Measurements from ENCODE around the gene PLEKHH1.
"Not testable (repeated sequence)": the region's sequence is repeated elsewhere in the genome, so short reads cannot be mapped to it uniquely, and the experiment has no call there.

The PLEKHH1 gene

DNA sequence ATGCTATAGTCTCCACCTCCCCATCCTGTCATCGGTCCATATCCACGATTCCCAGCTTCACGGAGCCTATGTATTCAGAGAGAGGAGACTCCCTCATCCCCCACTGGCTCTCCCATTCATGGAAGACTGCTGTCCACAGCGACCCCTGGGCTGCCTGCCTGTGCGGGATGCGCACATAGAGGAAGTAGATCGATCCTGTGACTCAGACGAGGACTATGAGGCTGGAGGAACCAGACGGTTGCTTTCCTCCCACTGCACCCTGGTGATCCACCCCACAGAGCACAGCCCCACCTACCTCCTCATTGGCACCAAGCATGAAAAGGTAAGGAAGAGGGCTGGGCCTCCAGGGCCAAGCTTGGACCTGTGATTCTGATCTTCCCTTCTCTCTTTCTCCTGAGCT, 42.6 kb downstream of the PLEKHH1 start:
- DNase-seq (ENCODE audit: low read depth): no peak
- no peak overlapping the region for H3K4me3 ChIP-seq (ENCODE audit: low read depth, low read length)

DNA sequence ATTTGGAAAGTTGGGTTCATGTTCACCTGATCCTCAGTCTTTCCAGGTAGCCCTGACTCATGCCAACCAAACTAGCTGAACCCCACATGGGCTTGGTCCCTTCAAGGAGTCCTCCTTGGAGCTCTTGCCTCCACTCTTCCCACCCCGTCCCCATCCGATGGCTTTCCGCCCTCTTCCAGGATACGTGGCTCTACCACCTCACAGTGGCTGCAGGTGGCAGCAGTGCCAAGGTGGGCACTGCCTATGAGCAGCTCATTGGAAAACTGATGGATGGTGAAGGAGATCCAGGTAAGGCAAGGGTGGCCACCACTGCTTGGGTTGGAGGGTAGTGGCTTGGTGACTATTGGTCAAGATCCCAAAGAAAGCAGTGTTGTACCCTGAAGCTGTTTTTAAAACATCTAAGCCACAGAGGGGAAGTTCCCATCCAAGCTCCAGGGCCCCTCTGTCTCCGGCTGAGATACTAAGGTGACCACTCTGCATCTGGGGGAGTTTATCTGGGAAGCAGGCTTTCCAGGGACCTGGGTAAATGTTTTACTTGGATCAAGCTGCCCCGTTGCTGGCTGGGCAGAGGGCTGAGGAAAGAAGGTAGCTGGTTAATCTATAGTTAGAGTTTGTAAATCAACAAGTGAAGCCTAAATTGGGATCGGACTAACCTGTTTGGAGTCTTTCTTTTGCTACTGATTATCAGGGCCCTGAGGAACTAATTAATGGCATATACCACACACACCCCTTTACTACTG, 43.3 kb downstream of the PLEKHH1 start:
- H3K4me3 ChIP-seq (ENCODE audit: low read depth, low read length): no peak overlapping the region
- no peak for DNase-seq (ENCODE audit: low read depth)

DNA sequence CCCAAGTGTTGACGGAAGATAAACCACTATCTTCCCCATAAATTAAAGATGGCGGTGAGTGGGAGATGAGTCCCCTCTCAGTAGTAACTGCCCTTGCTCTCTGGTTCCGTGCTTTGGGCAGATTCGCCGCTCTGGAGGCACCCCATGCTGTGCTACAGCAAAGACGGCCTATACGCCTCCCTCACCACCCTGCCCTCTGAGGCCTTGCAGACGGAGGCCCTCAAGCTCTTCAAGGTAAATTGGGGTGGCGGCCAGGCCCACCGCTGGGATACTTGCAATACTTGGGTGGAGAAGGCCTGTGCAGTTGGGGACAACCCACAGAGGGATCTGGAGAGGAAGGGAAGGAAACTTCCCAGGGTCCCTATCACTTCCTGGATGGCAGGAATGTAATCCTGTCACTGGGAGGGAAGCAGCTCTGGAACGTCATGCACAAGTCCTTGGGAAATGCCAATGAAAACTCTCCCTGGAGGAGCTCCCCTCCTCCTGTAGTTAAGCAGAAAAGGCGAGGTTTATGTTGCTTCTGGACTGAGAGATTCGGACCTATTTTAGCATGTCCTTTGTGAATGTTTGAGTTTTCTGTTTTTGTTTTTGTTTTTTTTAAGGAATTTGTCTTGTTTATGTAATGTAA, 44.2 kb downstream of the PLEKHH1 start:
- no peak for DNase-seq (ENCODE audit: low read depth)
- no peak overlapping the region for H3K4me3 ChIP-seq (ENCODE audit: low read depth, low read length)

DNA sequence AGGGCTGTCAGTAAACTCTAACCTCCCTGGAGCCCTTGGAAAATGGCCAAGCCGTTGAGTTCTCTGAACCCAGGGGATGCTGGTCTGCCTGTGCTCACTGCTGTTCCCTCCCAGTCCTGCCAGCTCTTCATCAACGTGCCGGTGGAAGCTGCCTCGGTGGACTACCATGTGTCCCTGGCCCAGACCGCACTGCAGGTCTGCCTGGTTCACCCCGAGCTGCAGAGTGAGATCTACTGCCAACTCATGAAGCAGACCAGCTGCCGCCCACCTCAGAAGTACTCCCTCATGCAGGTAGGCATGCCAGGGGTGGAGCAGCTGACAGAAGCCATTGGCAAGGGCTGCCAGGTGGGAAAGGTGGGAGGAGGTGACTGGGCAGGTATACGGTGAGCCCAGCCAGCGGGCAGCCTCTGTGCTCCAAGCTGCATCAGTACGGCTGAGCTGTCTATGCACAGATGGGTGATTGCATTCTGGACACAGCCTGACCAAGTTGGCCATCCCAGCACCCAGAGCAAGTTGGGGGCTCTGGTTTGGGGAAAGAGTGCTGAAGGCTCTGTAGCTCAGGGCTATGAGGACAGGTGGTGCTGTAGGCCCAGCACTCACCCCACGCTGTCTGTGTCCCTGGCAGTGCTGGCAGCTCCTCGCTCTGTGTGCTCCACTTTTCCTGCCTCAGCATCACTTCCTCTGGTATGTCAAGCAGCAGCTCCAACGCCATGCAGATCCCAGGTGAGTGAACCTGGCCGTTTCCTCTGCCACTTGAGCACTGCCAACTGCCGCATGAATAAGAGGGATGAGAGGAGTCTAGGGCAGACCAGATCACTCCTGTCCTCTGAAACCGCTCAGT, 45.0 kb downstream of the PLEKHH1 start:
- DNase-seq (ENCODE audit: low read depth): no peak
- H3K4me3 ChIP-seq (ENCODE audit: low read depth, low read length): no peak overlapping the region

DNA sequence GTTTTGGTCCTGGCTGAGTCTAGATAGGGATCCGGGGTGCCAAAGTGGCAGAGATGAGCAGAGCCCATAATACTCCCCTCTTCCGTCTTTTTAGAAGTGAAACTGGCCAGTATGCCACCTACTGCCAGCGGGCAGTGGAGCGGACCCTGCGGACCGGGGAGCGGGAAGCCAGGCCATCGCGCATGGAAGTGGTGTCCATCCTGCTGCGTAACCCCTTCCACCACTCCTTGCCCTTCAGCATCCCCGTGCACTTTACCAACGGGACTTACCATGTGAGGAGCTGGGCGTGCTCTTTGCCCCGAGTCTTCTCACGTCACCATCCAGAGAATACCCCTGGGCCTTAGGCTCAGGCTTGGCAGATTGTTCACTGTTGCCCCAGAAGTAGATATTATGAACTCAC, 46.0 kb downstream of the PLEKHH1 start:
- H3K4me3 ChIP-seq (ENCODE audit: low read depth, low read length): no peak overlapping the region
- no peak for DNase-seq (ENCODE audit: low read depth)

DNA sequence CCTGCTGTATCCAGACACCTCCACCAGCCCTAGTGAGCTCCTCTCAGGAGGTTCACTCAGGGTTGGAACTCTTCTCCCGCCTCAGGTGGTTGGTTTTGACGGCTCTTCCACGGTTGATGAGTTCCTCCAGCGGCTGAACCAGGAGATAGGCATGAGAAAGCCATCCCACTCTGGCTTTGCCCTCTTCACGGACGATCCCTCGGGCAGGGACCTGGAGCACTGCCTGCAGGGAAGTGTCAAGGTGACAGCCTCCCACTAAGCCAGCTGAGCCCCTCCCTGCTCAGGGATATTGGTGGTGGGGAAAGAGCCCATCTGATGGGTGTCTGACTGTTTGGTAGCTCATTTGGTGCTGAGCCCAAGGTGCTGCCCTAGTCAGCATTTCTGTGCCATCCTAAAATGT, 46.5 kb downstream of the PLEKHH1 start:
- H3K4me3 ChIP-seq (ENCODE audit: low read depth, low read length): no peak overlapping the region
- DNase-seq (ENCODE audit: low read depth): no peak

- H3K4me3 ChIP-seq (ENCODE audit: low read depth, low read length): no peak overlapping the region
- DNase-seq (ENCODE audit: low read depth): no peak
These were observed 47.5 kb downstream of the PLEKHH1 start for GRCh38 chr14:67580336-67581171.

DNA sequence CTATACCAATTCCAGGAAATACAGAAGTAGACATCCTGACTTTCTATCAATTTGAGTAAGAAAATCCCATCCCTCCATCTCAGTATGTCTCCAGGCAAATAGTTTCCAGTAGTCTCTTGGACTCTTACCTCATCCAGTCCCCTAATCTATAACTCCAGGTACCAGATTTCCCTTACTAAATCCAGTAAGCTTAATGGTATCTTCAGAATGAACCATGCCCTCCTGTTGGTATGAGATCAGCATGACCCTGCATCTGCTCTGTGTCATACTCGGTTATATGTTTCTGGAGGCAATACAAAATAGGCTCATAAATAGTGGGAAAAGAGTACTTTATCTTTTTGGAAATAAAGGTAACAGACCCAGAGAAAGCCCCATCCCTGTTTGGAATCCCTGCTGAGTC, 48.6 kb downstream of the PLEKHH1 start:
- H3K4me3 ChIP-seq (ENCODE audit: low read depth, low read length): no peak overlapping the region
- no peak for DNase-seq (ENCODE audit: low read depth)

GRCh38 chr14:67582061-67582460, 49.0 kb downstream of the PLEKHH1 start:
- no peak overlapping the region for H3K4me3 ChIP-seq (ENCODE audit: low read depth, low read length)
- DNase-seq (ENCODE audit: low read depth): no peak

DNA sequence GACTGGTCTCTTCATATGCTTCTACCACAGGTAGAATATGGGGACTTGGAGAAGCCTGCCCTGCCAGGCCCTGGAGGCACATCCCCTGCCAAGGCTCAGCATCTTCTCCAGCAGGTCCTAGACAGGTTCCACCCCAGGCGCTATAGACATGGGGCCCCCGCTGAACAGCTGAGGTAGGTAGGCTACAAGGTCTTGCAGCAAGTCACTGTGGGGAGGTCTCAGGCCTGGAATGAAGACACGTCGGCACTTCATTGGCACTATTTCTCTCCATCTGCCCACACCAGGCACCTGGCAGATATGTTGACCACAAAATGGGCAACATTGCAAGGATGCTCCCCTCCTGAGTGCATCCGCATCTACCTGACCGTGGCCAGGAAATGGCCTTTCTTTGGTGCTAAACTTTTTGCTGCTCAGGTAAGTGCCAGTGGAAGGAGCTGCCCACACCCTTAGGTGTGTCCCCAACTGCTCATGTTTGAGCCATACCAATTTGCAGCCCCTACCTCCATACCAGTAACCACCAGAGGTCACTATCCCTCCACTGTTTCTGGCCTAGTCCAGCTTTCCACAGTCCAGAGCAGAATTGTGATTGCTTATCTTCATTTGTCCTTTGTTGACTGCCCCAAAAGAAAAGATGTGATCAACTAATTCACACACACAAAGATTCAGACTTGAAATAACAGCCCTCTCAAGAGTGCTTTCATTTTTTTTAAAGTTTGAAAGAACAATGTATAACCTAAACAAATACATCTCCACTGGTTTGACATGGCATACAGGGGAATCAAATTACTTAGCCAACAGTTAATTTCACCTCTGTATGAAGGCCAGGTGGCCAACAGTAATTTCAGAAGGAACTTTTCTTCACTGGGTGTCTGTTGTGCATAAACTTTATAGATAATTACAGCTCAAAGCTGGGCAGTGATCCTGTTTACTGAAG, 50.9 kb downstream of the PLEKHH1 start:
- H3K4me3 ChIP-seq (ENCODE audit: low read depth, low read length): no peak overlapping the region
- DNase-seq (ENCODE audit: low read depth): peak; percentile 5

- no peak overlapping the region for H3K4me3 ChIP-seq (ENCODE audit: low read depth, low read length)
- DNase-seq (ENCODE audit: low read depth): no peak
These were observed 51.9 kb downstream of the PLEKHH1 start for GRCh38 chr14:67584978-67585377.

GRCh38 chr14:67586369-67586768, 53.3 kb downstream of the PLEKHH1 start:
- no peak overlapping the region for H3K4me3 ChIP-seq (ENCODE audit: low read depth, low read length)
- DNase-seq (ENCODE audit: low read depth): no peak

GRCh38 chr14:67589204-67589770, 56.2 kb downstream of the PLEKHH1 start:
- H3K4me3 ChIP-seq (ENCODE audit: low read depth, low read length): no peak overlapping the region
- DNase-seq (ENCODE audit: low read depth): no peak

DNA sequence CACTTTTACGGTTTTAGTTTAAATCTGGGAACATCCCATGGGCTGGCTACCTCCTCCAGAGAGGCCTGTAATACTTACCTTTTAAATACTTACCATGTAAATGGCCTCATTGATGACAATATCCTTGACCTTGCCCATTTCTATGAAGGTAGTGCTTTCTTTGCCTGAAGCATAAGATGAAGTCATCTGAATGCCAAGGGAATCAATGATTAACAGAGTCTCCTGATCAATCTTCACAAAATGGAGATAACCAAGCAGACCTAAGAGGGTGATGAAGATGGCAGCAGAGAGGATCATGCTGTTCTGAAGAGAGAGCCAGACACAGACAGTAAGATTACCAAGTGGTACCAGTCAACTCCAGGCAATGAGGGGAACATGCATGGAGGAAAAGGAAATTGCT, 60.6 kb downstream of the PLEKHH1 start:
- not testable (repeated sequence) for H3K4me3 ChIP-seq (ENCODE audit: low read depth, low read length); DNase-seq (ENCODE audit: low read depth)

- H3K4me3 ChIP-seq (ENCODE audit: low read depth, low read length): no peak overlapping the region
- no peak for DNase-seq (ENCODE audit: low read depth)
These were observed 62.3 kb downstream of the PLEKHH1 start for GRCh38 chr14:67595392-67595791.

DNA sequence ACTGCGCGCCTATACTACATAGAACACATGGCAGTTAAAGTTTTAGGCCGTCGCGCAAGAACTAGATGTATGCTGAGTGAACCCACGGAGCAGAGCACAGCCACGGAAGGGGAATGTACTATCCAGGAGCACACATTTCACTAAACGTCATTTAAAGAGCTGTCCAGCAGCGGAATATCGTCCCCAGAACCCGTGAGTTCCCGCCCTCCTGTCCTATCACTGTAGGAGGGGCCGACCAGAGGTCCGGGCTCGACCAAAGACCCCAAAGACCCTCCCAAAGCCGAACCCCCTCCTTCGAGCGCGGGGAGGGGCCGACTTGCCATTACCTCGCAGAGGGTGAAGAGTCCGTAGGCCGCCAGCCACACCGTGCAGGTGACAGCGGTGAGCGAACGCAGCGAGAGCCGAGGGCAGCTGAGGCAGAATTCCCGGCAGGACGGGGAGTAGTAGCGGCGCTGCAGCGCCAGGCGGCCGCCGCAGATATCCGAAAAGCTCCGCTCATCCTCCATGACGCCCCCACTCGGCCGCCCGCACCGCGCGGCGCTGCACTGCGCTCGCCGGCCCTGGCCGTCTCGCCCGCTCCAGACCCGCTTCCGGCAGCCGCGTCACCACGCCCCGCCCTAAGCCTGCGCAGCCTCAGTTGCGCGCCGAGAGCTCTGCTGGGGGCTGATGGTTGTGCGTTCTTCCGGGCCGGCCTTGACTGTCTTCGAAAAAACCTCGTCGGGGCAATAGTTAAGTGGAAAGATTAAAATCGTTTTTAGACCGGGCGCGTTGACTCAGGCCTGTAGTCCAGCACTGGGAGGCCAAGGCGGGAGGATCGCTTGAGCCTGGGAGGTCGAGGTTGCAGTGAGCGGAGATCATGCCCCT, 66.8 kb downstream of the PLEKHH1 start, which contains the start of gene PIGH:
PIGH (minus strand) TSS at position 571 of the 864 bp plus-strand sequence; CDS start at position 506, 65 bp downstream.
- peak within 1 kb of the TSS; percentile 89 for H3K4me3 ChIP-seq (ENCODE audit: low read depth, low read length)
- DNase-seq (ENCODE audit: low read depth): peak; percentile 37

DNA sequence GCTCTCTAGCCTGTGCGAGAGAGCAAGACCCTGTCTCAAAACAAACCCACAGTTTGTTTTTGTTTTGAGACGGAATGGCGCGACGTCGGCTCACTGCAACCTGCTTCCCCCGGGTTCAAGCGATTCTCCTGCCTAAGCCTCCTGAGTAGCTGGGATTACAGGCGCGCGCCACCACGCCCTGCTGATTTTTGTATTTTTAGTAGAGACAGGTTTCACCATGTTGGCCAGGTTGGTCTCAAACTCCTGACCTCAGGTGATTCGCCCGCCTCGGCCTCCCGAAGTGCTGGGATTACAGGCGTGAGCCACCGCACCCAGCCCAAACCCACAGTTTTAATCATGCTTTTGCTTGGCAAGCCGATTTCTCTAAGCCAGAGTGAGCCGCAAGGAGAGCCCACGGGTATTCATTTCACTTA, 67.5 kb downstream of the PLEKHH1 start:
- H3K4me3 ChIP-seq (ENCODE audit: low read depth, low read length): peak overlapping the region; percentile 89
- not testable (repeated sequence) for DNase-seq (ENCODE audit: low read depth)
